IMR-90 (cell line): ENCODE measurements around the gene NGB. TPM values are rescaled to one million over a fixed set of nuclear protein-coding genes. Genes with fewer than 3 reads are reported as not detected.

Source experiments
- ATAC-seq: fragments of 200-7000 bp; cut with Tn5 transposase; 2 replicates; pipeline ENCODE4 v1.9.1; 2020; ENCODE audit warnings: low read depth, mild to moderate bottlenecking, moderate library complexity
- BruUV-seq: library from RNA; stranded (reverse); fragments of 400-500 nt; replicated peaks from 2 replicates; lab custom pipeline; 2021; lab: Mats Ljungman, UMichigan
- CTCF ChIA-PET: fragments of 300-600 bp; formaldehyde crosslinking; extraction: SDS; loops from one replicate; lab custom pipeline; 2021; ENCODE audit warnings: antibody characterized with exemption; lab: Yijun Ruan, JAX
- POLR2A ChIA-PET: fragments of 300-600 bp; sonication (Branson Sonifier 250); formaldehyde crosslinking; loops from one replicate; lab custom pipeline; 2022; ENCODE audit warnings: antibody characterized with exemption; ENCODE audit not compliant: unreplicated experiment; lab: Charles Lee
- DNase-seq: peaks from one replicate; pipeline ENCODE4 v3.0.0; 2013
- H2AFZ ChIP-seq: replicated peaks from 2 replicates; pipeline ENCODE3; 2013; ENCODE audit warnings: low read length, mild to moderate bottlenecking; ENCODE audit not compliant: poor library complexity
- H2AK5ac ChIP-seq: 2 replicates; pipeline ENCODE4 v1.6.1; 2013; ENCODE audit warnings: low read depth, low read length, inconsistent platforms
- H2AK9ac ChIP-seq: replicated peaks from 2 replicates; pipeline ENCODE3; 2013; ENCODE audit warnings: mild to moderate bottlenecking, low read depth, low read length, moderate library complexity; ENCODE audit not compliant: poor library complexity
- H2BK120ac ChIP-seq: 2 replicates; pipeline ENCODE4 v1.6.1; 2013; ENCODE audit warnings: low read depth, low read length, inconsistent platforms
- H2BK15ac ChIP-seq: 3 replicates; pipeline ENCODE4 v1.6.1; 2013; ENCODE audit warnings: low read depth, low read length, inconsistent platforms
- H2BK20ac ChIP-seq: 2 replicates; pipeline ENCODE4 v1.6.1; 2013; ENCODE audit warnings: low read depth, mild to moderate bottlenecking, inconsistent platforms, low read length, moderate library complexity
- H2BK5ac ChIP-seq: 2 replicates; pipeline ENCODE4 v1.6.1; 2013; ENCODE audit warnings: mild to moderate bottlenecking, low read depth, low read length, inconsistent platforms; ENCODE audit not compliant: poor library complexity, severe bottlenecking
- H3K14ac ChIP-seq: replicated peaks from 2 replicates; pipeline ENCODE4 v1.6.1; 2013; ENCODE audit warnings: low read depth, low read length, inconsistent platforms
- H3K18ac ChIP-seq: 2 replicates; pipeline ENCODE4 v1.6.1; 2013; ENCODE audit warnings: low read depth, low read length, control low read depth
- H3K23ac ChIP-seq: 2 replicates; pipeline ENCODE4 v1.6.1; 2013; ENCODE audit warnings: low read depth, low read length, inconsistent platforms
- H3K27ac ChIP-seq: 2 replicates; pipeline ENCODE4 v1.5.1; 2013; ENCODE audit warnings: mild to moderate bottlenecking, control low read depth, low read length; ENCODE audit not compliant: insufficient read depth
- H3K27me3 ChIP-seq: 2 replicates; pipeline ENCODE4 v1.6.1; 2013; ENCODE audit warnings: low read length; ENCODE audit not compliant: control insufficient read depth, insufficient read depth
- H3K36me3 ChIP-seq: 2 replicates; pipeline ENCODE4 v1.6.1; 2013; ENCODE audit warnings: low read length, mixed read lengths; ENCODE audit not compliant: control insufficient read depth, insufficient read depth
- H3K4ac ChIP-seq: 2 replicates; pipeline ENCODE4 v1.6.1; 2013; ENCODE audit warnings: low read depth, low read length, inconsistent platforms
- H3K4me1 ChIP-seq: 2 replicates; pipeline ENCODE4 v1.6.1; 2013; ENCODE audit warnings: low read length, mixed read lengths; ENCODE audit not compliant: control insufficient read depth, insufficient read depth
- H3K4me2 ChIP-seq: 2 replicates; pipeline ENCODE4 v1.6.1; 2013; ENCODE audit warnings: low read depth, mild to moderate bottlenecking, control low read depth, low read length, moderate library complexity
- H3K4me3 ChIP-seq: 2 replicates; pipeline ENCODE4 v1.5.1; 2013; ENCODE audit warnings: low read depth, mild to moderate bottlenecking, control low read depth, low read length, moderate library complexity; ENCODE audit not compliant: insufficient read depth
- H3K56ac ChIP-seq: 2 replicates; pipeline ENCODE4 v1.6.1; 2013; ENCODE audit warnings: low read length, inconsistent platforms; ENCODE audit not compliant: insufficient read depth; ENCODE audit errors: extremely low read depth
- H3K79me1 ChIP-seq, 2 experiments: 2 replicates each; pipeline ENCODE4 v1.6.1; 2013; ENCODE audit warnings: low read length in 2 of 2, inconsistent platforms in 1 of 2, low read depth in 1 of 2
- H3K9ac ChIP-seq: 2 replicates; pipeline ENCODE4 v1.6.1; 2013; ENCODE audit warnings: low read depth, low read length, control low read depth
- H3K9me1 ChIP-seq: 2 replicates; pipeline ENCODE4 v1.6.1; 2013; ENCODE audit warnings: low read length, inconsistent platforms; ENCODE audit not compliant: insufficient read depth
- H3K9me3 ChIP-seq: 2 replicates; pipeline ENCODE4 v1.6.1; 2013; ENCODE audit warnings: low read length; ENCODE audit not compliant: control insufficient read depth, insufficient read depth
- H4K20me1 ChIP-seq: 2 replicates; pipeline ENCODE4 v1.6.1; 2013; ENCODE audit warnings: low read length, inconsistent platforms; ENCODE audit not compliant: insufficient read depth
- H4K5ac ChIP-seq: 2 replicates; pipeline ENCODE4 v1.6.1; 2013; ENCODE audit warnings: mild to moderate bottlenecking, low read depth, low read length, control low read depth
- H4K8ac ChIP-seq, 2 experiments: 2 replicates each; pipeline ENCODE4 v1.6.1; 2013; ENCODE audit warnings: low read depth in 2 of 2, low read length in 2 of 2, control low read depth in 1 of 2, inconsistent platforms in 1 of 2
- H4K91ac ChIP-seq: 2 replicates; pipeline ENCODE4 v1.6.1; 2013; ENCODE audit warnings: low read depth, low read length, inconsistent platforms; ENCODE audit not compliant: insufficient read depth
- BHLHE40 ChIP-seq: fragments of 150-350 bp; IDR thresholded peaks from 2 replicates; pipeline ENCODE4 v1.6.1; 2016; ENCODE audit warnings: mild to moderate bottlenecking, low read depth, low read length
- CEBPB ChIP-seq: IDR thresholded peaks from 2 replicates; pipeline ENCODE4 v1.6.1; 2012; ENCODE audit warnings: low read depth, low read length, improper control_type of control experiment
- CHD1 ChIP-seq: IDR thresholded peaks from 2 replicates; pipeline ENCODE4 v1.6.1; 2012; ENCODE audit warnings: low read depth, low read length, improper control_type of control experiment
- MAZ ChIP-seq: IDR thresholded peaks from 2 replicates; pipeline ENCODE4 v1.6.1; 2012; ENCODE audit warnings: low read depth, mild to moderate bottlenecking, low read length, improper control_type of control experiment, moderate library complexity, borderline replicate concordance
- NFE2L2 ChIP-seq: fragments of 150-350 bp; IDR thresholded peaks from 2 replicates; pipeline ENCODE4 v1.6.1; 2016; ENCODE audit warnings: low read depth, mild to moderate bottlenecking, low read length
- RFX5 ChIP-seq: IDR thresholded peaks from 2 replicates; pipeline ENCODE4 v1.8.0; 2012; ENCODE audit warnings: low read depth, mild to moderate bottlenecking, low read length, moderate library complexity
- WGBS, 2 experiments: methylation state at CpG; one replicate each; pipeline versions ENCODE4 v1.1.5 to v1.1.7; 2013; ENCODE audit warnings: missing lambda C conversion rate in 2 of 2; ENCODE audit not compliant: insufficient read length in 1 of 2; ENCODE audit errors: extremely low coverage in 2 of 2; 5-methylcytosine and 5-hydroxymethylcytosine counted together
- dilution Hi-C: fragments of 300-500 bp; cut with HindIII; formaldehyde crosslinking; loops from one replicate; pipeline ENCODE4 v1.14.3; 2018; ENCODE audit warnings: low sequenced_read_pairs; ENCODE audit not compliant: unreplicated experiment
- in situ Hi-C: fragments of 300-500 bp; cut with MboI; formaldehyde crosslinking; loops from 3 replicates; pipeline ENCODE4 v1.14.3; 2019; ENCODE audit warnings: low sequenced_read_pairs, inconsistent platforms, mixed read lengths
- intact Hi-C: fragments of 100-400 bp; cut with micrococcal nuclease; formaldehyde crosslinking; loops from 2 replicates; pipeline ENCODE4 v1.10.0; 2022
- polyA plus RNA-seq, 3 experiments: library from polyadenylated mRNA; depleted of rRNA; stranded (reverse); fragments of >200 nt; gene quantifications; 2 replicates each; pipeline ENCODE4 v1.2.3, GENCODE V29; 2012; ENCODE audit warnings: low replicate concordance in 1 of 3
- total RNA-seq: library from RNA; depleted of rRNA; stranded (reverse); fragments of >200 nt; gene quantifications from 2 replicates; pipeline ENCODE4 v1.2.3, GENCODE V29; 2012
- TF ChIP-seq, protein P1 (sequence below): fragments of 150-350 bp; IDR thresholded peaks from 2 replicates; pipeline ENCODE4 v1.6.1; 2016; ENCODE audit warnings: low read depth, mild to moderate bottlenecking, low read length, moderate library complexity, borderline replicate concordance
- TF ChIP-seq, protein P2 (sequence below): conservative IDR thresholded peaks from 2 replicates; pipeline ENCODE4 v1.5.1; 2012; ENCODE audit warnings: mild to moderate bottlenecking, low read depth, low read length, improper control_type of control experiment
- TF ChIP-seq, protein P3 (sequence below): fragments of 150-350 bp; IDR thresholded peaks from 2 replicates; pipeline ENCODE4 v1.6.1; 2017; ENCODE audit warnings: mild to moderate bottlenecking, antibody characterized with exemption, low read length, low read depth

Gene NGB
- total and polyA plus RNA-seq, 2 of the 4 experiments (the other 2 are of a cell fraction): not detected

DNA sequence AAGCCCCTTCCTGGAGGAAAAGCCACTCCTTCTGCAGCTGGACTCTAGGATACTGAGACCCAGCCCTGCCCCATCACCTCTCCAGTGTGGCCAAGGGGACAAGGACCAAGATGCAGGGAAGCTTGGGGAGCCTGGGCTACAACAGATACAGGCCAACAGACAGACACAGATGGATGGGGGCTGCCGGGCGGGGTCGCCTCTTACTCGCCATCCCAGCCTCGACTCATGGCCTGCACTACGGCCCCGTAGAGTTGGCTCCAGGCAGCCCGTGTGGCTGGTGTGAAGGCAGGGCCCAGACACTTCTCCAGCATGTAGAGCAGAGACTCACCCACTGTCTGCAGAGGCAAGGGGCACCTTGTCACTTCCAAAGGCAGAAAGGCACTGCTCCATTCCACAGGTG lies 4.7 kb downstream of the NGB start:
- H3K79me1 ChIP-seq: no peaks in the 10 kb centered on the region
- H3K9me3 ChIP-seq: peaks cover 5% of the 10 kb centered on the region
- H4K91ac ChIP-seq: no peak overlapping the region
- no peaks in the 10 kb centered on the region; the same call in 1 of the 2 replicates for H4K20me1 ChIP-seq
- H2AK5ac ChIP-seq: no peak overlapping the region
- H2BK15ac ChIP-seq: no peak overlapping the region
- ChIA-PET CTCF (no interaction called here), POLR2A (no interaction called here)
- no peak overlapping the region for H2AFZ ChIP-seq
- 62% methylated on average over 4 of the region's 8 CpGs; no CpG with 5 or more reads in 1 of the 2 experiments for WGBS, 2 experiments
- H3K14ac ChIP-seq: no peak overlapping the region
- H3K18ac ChIP-seq: no peak overlapping the region
- H3K36me3 ChIP-seq: no peaks in the 10 kb centered on the region
- peaks cover 53% of the 10 kb centered on the region for H3K27me3 ChIP-seq
- 0 out of 2 replicates have a peak, but pooled peaks cover 3% of the 10 kb centered on the region for H3K9me1 ChIP-seq
- H3K4ac ChIP-seq: no peak overlapping the region
- no peak overlapping the region for H2BK5ac ChIP-seq
- H3K56ac ChIP-seq: no peak overlapping the region
- DNase-seq (no peak), ATAC-seq (no peak)
- BruUV-seq: no TSS peak
- intact Hi-C loops (no loop called here), in situ Hi-C loops (no loop called here), dilution Hi-C loops (no loop called here)
- no peak overlapping the region for H3K4me2 ChIP-seq
- no peak overlapping the region for H2AK9ac ChIP-seq
- no peak overlapping the region for H3K9ac ChIP-seq
- no peak overlapping the region for H4K5ac ChIP-seq
- TF ChIP-seq, protein P1, sequence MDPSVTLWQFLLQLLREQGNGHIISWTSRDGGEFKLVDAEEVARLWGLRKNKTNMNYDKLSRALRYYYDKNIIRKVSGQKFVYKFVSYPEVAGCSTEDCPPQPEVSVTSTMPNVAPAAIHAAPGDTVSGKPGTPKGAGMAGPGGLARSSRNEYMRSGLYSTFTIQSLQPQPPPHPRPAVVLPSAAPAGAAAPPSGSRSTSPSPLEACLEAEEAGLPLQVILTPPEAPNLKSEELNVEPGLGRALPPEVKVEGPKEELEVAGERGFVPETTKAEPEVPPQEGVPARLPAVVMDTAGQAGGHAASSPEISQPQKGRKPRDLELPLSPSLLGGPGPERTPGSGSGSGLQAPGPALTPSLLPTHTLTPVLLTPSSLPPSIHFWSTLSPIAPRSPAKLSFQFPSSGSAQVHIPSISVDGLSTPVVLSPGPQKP: no peak
- TF ChIP-seq CEBPB (no peak), MAZ (no peak), NFE2L2 (no peak), BHLHE40 (no peak), RFX5 (no peak), CHD1 (no peak)
- TF ChIP-seq, protein P2, sequence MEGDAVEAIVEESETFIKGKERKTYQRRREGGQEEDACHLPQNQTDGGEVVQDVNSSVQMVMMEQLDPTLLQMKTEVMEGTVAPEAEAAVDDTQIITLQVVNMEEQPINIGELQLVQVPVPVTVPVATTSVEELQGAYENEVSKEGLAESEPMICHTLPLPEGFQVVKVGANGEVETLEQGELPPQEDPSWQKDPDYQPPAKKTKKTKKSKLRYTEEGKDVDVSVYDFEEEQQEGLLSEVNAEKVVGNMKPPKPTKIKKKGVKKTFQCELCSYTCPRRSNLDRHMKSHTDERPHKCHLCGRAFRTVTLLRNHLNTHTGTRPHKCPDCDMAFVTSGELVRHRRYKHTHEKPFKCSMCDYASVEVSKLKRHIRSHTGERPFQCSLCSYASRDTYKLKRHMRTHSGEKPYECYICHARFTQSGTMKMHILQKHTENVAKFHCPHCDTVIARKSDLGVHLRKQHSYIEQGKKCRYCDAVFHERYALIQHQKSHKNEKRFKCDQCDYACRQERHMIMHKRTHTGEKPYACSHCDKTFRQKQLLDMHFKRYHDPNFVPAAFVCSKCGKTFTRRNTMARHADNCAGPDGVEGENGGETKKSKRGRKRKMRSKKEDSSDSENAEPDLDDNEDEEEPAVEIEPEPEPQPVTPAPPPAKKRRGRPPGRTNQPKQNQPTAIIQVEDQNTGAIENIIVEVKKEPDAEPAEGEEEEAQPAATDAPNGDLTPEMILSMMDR: no peak
- TF ChIP-seq, protein P3, sequence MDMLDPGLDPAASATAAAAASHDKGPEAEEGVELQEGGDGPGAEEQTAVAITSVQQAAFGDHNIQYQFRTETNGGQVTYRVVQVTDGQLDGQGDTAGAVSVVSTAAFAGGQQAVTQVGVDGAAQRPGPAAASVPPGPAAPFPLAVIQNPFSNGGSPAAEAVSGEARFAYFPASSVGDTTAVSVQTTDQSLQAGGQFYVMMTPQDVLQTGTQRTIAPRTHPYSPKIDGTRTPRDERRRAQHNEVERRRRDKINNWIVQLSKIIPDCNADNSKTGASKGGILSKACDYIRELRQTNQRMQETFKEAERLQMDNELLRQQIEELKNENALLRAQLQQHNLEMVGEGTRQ: no peak
- no peaks in the 10 kb centered on the region for H3K4me1 ChIP-seq
- no peak overlapping the region for H4K8ac ChIP-seq
- no peak overlapping the region for H3K27ac ChIP-seq
- no peak overlapping the region for H3K23ac ChIP-seq
- H3K4me3 ChIP-seq: no peak overlapping the region
- H2BK20ac ChIP-seq: no peak overlapping the region
- no peak overlapping the region for H2BK120ac ChIP-seq
